HEK293 (cell line): ENCODE results near the gene PKM.

Experiments
- GLI4 ChIP-seq: fragments of 450-650 bp; formaldehyde crosslinking; IDR thresholded peaks from 2 replicates; pipeline ENCODE4 v1.5.1; 2016; ENCODE audit warnings: missing biosample characterization, missing genetic modification characterization
- KLF16 ChIP-seq: fragments of 450-650 bp; formaldehyde crosslinking; IDR thresholded peaks from 2 replicates; pipeline ENCODE4 v1.5.1; 2017; ENCODE audit warnings: missing biosample characterization, missing genetic modification characterization
- REPIN1 ChIP-seq: fragments of 450-650 bp; formaldehyde crosslinking; IDR thresholded peaks from 2 replicates; pipeline ENCODE4 v1.5.1; 2017; ENCODE audit warnings: missing biosample characterization, missing genetic modification characterization, low read depth
- ZBTB21 ChIP-seq: fragments of 450-650 bp; formaldehyde crosslinking; IDR thresholded peaks from 2 replicates; pipeline ENCODE4 v1.5.1; 2017; ENCODE audit warnings: missing biosample characterization, missing genetic modification characterization
- ZNF112 ChIP-seq: fragments of 450-650 bp; formaldehyde crosslinking; IDR thresholded peaks from 2 replicates; pipeline ENCODE4 v1.5.0; 2017; ENCODE audit warnings: missing biosample characterization, missing genetic modification characterization
- ZNF169 ChIP-seq: fragments of 450-650 bp; formaldehyde crosslinking; IDR thresholded peaks from 2 replicates; pipeline ENCODE4 v1.5.1; 2016; ENCODE audit warnings: missing biosample characterization, missing genetic modification characterization
- ZNF23 ChIP-seq: fragments of 450-650 bp; formaldehyde crosslinking; IDR thresholded peaks from 2 replicates; pipeline ENCODE4 v1.5.1; 2016; ENCODE audit warnings: missing biosample characterization, missing genetic modification characterization, borderline replicate concordance
- ZNF354C ChIP-seq: fragments of 450-650 bp; formaldehyde crosslinking; IDR thresholded peaks from 2 replicates; pipeline ENCODE4 v1.5.1; 2016; ENCODE audit warnings: missing biosample characterization, missing genetic modification characterization, low read depth, borderline replicate concordance
- ZNF433 ChIP-seq: fragments of 450-650 bp; formaldehyde crosslinking; IDR thresholded peaks from 2 replicates; pipeline ENCODE4 v1.5.1; 2016; ENCODE audit warnings: missing biosample characterization, missing genetic modification characterization, low read depth
- ZNF585B ChIP-seq: fragments of 450-650 bp; formaldehyde crosslinking; IDR thresholded peaks from 2 replicates; pipeline ENCODE4 v1.5.1; 2016; ENCODE audit warnings: missing biosample characterization, missing genetic modification characterization
- ZNF843 ChIP-seq: fragments of 450-650 bp; formaldehyde crosslinking; IDR thresholded peaks from 2 replicates; pipeline ENCODE4 v1.5.1; 2016; ENCODE audit warnings: missing biosample characterization, missing genetic modification characterization
- TF ChIP-seq, protein P1 (sequence below): fragments of 450-650 bp; formaldehyde crosslinking; IDR thresholded peaks from 2 replicates; pipeline ENCODE4 v1.5.1; 2017; ENCODE audit warnings: missing biosample characterization, missing genetic modification characterization
- TF ChIP-seq, protein P2 (sequence below): fragments of 450-650 bp; formaldehyde crosslinking; IDR thresholded peaks from 2 replicates; pipeline ENCODE4 v1.5.1; 2016; ENCODE audit warnings: missing biosample characterization, missing genetic modification characterization
- TF ChIP-seq, protein P3 (sequence below): fragments of 450-650 bp; formaldehyde crosslinking; IDR thresholded peaks from 2 replicates; pipeline ENCODE4 v1.5.1; 2016; ENCODE audit warnings: missing biosample characterization, missing genetic modification characterization
- TF ChIP-seq, protein P4 (sequence below): fragments of 450-650 bp; formaldehyde crosslinking; IDR thresholded peaks from 2 replicates; pipeline ENCODE4 v1.5.1; 2016; ENCODE audit warnings: missing biosample characterization, missing genetic modification characterization
- TF ChIP-seq, protein P5 (sequence below): fragments of 450-650 bp; formaldehyde crosslinking; IDR thresholded peaks from 2 replicates; pipeline ENCODE4 v1.5.1; 2016; ENCODE audit warnings: missing biosample characterization, missing genetic modification characterization
- TF ChIP-seq, protein P6 (sequence below): fragments of 450-650 bp; formaldehyde crosslinking; IDR thresholded peaks from 2 replicates; pipeline ENCODE4 v1.5.1; 2016; ENCODE audit warnings: missing biosample characterization, missing genetic modification characterization
- TF ChIP-seq, protein P7 (sequence below): fragments of 450-650 bp; formaldehyde crosslinking; IDR thresholded peaks from 2 replicates; pipeline ENCODE4 v1.5.1; 2017; ENCODE audit warnings: missing biosample characterization, missing genetic modification characterization
- TF ChIP-seq, protein P8 (sequence below): fragments of 450-650 bp; formaldehyde crosslinking; IDR thresholded peaks from 2 replicates; pipeline ENCODE4 v1.5.1; 2017; ENCODE audit warnings: missing biosample characterization, mild to moderate bottlenecking, missing genetic modification characterization, moderate library complexity
- TF ChIP-seq, protein P9 (sequence below): fragments of 450-650 bp; formaldehyde crosslinking; IDR thresholded peaks from 2 replicates; pipeline ENCODE4 v1.5.1; 2016; ENCODE audit warnings: missing biosample characterization, missing genetic modification characterization
- TF ChIP-seq, protein P10 (sequence below): fragments of 450-650 bp; formaldehyde crosslinking; IDR thresholded peaks from 2 replicates; pipeline ENCODE4 v1.5.1; 2016; ENCODE audit warnings: missing biosample characterization, missing genetic modification characterization, low read depth

The PKM gene

DNA sequence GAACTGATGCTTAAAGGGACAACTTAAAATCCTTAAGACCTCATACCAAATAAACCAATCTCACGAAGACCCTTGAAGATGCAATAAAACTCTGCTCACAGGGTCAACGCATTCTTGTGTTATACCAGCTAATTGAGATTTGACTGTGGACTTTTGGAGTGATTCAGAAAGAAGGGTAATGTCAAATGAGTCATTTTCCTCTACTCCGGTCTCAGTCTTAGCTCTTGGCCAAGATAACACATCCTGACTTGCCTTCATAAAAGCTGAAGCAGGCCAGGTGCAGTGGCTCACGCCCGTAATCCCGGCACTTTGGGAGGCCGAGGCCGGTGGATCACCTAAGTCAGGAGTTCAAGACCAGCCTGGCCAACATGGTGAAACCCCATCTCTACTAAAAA, 3.8 kb downstream of the PKM start (continued):
- TF ChIP-seq, protein P1, sequence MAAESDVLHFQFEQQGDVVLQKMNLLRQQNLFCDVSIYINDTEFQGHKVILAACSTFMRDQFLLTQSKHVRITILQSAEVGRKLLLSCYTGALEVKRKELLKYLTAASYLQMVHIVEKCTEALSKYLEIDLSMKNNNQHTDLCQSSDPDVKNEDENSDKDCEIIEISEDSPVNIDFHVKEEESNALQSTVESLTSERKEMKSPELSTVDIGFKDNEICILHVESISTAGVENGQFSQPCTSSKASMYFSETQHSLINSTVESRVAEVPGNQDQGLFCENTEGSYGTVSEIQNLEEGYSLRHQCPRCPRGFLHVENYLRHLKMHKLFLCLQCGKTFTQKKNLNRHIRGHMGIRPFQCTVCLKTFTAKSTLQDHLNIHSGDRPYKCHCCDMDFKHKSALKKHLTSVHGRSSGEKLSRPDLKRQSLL (tag by site-specific recombination): no peak
- TF ChIP-seq, protein P2, sequence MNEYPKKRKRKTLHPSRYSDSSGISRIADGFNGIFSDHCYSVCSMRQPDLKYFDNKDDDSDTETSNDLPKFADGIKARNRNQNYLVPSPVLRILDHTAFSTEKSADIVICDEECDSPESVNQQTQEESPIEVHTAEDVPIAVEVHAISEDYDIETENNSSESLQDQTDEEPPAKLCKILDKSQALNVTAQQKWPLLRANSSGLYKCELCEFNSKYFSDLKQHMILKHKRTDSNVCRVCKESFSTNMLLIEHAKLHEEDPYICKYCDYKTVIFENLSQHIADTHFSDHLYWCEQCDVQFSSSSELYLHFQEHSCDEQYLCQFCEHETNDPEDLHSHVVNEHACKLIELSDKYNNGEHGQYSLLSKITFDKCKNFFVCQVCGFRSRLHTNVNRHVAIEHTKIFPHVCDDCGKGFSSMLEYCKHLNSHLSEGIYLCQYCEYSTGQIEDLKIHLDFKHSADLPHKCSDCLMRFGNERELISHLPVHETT (tag by site-specific recombination): no peak
- TF ChIP-seq ZNF843 (tag by site-specific recombination): no peak
- TF ChIP-seq, protein P3, sequence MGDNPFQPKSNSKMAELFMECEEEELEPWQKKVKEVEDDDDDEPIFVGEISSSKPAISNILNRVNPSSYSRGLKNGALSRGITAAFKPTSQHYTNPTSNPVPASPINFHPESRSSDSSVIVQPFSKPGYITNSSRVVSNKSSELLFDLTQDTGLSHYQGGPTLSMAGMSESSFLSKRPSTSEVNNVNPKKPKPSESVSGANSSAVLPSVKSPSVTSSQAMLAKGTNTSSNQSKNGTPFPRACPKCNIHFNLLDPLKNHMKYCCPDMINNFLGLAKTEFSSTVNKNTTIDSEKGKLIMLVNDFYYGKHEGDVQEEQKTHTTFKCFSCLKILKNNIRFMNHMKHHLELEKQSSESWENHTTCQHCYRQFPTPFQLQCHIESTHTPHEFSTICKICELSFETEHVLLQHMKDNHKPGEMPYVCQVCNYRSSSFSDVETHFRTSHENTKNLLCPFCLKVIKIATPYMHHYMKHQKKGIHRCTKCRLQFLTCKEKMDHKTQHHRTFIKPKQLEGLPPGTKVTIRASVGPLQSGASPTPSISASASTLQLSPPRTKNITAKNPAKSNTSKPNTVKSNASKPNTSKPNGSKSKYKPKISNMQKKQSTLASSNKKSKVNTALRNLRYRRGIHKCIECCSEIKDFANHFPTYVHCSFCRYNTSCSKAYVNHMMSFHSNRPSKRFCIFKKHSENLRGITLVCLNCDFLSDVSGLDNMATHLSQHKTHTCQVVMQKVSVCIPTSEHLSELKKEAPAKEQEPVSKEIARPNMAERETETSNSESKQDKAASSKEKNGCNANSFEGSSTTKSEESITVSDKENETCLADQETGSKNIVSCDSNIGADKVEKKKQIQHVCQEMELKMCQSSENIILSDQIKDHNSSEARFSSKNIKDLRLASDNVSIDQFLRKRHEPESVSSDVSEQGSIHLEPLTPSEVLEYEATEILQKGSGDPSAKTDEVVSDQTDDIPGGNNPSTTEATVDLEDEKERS: no peak
- TF ChIP-seq, protein P4, sequence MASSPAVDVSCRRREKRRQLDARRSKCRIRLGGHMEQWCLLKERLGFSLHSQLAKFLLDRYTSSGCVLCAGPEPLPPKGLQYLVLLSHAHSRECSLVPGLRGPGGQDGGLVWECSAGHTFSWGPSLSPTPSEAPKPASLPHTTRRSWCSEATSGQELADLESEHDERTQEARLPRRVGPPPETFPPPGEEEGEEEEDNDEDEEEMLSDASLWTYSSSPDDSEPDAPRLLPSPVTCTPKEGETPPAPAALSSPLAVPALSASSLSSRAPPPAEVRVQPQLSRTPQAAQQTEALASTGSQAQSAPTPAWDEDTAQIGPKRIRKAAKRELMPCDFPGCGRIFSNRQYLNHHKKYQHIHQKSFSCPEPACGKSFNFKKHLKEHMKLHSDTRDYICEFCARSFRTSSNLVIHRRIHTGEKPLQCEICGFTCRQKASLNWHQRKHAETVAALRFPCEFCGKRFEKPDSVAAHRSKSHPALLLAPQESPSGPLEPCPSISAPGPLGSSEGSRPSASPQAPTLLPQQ (tag by site-specific recombination): no peak; the same call in 1 of the 2 replicates
- TF ChIP-seq, protein P5, sequence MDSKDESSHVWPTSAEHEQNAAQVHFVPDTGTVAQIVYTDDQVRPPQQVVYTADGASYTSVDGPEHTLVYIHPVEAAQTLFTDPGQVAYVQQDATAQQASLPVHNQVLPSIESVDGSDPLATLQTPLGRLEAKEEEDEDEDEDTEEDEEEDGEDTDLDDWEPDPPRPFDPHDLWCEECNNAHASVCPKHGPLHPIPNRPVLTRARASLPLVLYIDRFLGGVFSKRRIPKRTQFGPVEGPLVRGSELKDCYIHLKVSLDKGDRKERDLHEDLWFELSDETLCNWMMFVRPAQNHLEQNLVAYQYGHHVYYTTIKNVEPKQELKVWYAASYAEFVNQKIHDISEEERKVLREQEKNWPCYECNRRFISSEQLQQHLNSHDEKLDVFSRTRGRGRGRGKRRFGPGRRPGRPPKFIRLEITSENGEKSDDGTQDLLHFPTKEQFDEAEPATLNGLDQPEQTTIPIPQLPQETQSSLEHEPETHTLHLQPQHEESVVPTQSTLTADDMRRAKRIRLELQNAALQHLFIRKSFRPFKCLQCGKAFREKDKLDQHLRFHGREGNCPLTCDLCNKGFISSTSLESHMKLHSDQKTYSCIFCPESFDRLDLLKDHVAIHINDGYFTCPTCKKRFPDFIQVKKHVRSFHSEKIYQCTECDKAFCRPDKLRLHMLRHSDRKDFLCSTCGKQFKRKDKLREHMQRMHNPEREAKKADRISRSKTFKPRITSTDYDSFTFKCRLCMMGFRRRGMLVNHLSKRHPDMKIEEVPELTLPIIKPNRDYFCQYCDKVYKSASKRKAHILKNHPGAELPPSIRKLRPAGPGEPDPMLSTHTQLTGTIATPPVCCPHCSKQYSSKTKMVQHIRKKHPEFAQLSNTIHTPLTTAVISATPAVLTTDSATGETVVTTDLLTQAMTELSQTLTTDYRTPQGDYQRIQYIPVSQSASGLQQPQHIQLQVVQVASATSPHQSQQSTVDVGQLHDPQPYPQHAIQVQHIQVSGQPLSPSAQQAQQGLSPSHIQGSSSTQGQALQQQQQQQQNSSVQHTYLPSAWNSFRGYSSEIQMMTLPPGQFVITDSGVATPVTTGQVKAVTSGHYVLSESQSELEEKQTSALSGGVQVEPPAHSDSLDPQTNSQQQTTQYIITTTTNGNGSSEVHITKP (tag by site-specific recombination): no peak
- TF ChIP-seq, protein P6, sequence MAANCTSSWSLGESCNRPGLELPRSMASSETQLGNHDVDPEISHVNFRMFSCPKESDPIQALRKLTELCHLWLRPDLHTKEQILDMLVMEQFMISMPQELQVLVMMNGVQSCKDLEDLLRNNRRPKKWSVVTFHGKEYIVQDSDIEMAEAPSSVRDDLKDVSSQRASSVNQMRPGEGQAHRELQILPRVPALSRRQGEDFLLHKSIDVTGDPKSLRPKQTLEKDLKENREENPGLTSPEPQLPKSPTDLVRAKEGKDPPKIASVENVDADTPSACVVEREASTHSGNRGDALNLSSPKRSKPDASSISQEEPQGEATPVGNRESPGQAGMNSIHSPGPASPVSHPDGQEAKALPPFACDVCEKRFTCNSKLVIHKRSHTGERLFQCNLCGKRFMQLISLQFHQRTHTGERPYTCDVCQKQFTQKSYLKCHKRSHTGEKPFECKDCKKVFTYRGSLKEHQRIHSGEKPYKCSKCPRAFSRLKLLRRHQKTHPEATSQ (tag by site-specific recombination): no peak
- TF ChIP-seq REPIN1 (tag by site-specific recombination): no peak
- no peak for TF ChIP-seq ZNF23
- TF ChIP-seq, protein P7, sequence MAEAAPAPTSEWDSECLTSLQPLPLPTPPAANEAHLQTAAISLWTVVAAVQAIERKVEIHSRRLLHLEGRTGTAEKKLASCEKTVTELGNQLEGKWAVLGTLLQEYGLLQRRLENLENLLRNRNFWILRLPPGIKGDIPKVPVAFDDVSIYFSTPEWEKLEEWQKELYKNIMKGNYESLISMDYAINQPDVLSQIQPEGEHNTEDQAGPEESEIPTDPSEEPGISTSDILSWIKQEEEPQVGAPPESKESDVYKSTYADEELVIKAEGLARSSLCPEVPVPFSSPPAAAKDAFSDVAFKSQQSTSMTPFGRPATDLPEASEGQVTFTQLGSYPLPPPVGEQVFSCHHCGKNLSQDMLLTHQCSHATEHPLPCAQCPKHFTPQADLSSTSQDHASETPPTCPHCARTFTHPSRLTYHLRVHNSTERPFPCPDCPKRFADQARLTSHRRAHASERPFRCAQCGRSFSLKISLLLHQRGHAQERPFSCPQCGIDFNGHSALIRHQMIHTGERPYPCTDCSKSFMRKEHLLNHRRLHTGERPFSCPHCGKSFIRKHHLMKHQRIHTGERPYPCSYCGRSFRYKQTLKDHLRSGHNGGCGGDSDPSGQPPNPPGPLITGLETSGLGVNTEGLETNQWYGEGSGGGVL (tag by site-specific recombination): no peak
- TF ChIP-seq ZNF112: no peak
- TF ChIP-seq, protein P8, sequence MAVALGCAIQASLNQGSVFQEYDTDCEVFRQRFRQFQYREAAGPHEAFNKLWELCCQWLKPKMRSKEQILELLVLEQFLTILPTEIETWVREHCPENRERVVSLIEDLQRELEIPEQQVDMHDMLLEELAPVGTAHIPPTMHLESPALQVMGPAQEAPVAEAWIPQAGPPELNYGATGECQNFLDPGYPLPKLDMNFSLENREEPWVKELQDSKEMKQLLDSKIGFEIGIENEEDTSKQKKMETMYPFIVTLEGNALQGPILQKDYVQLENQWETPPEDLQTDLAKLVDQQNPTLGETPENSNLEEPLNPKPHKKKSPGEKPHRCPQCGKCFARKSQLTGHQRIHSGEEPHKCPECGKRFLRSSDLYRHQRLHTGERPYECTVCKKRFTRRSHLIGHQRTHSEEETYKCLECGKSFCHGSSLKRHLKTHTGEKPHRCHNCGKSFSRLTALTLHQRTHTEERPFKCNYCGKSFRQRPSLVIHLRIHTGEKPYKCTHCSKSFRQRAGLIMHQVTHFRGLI (tag by site-specific recombination): no peak
- no peak for TF ChIP-seq ZNF585B
- TF ChIP-seq, protein P9, sequence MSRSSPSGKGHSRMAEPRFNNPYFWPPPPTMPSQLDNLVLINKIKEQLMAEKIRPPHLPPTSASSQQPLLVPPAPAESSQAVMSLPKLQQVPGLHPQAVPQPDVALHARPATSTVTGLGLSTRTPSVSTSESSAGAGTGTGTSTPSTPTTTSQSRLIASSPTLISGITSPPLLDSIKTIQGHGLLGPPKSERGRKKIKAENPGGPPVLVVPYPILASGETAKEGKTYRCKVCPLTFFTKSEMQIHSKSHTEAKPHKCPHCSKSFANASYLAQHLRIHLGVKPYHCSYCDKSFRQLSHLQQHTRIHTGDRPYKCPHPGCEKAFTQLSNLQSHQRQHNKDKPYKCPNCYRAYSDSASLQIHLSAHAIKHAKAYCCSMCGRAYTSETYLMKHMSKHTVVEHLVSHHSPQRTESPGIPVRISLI: no peak
- TF ChIP-seq, protein P10, sequence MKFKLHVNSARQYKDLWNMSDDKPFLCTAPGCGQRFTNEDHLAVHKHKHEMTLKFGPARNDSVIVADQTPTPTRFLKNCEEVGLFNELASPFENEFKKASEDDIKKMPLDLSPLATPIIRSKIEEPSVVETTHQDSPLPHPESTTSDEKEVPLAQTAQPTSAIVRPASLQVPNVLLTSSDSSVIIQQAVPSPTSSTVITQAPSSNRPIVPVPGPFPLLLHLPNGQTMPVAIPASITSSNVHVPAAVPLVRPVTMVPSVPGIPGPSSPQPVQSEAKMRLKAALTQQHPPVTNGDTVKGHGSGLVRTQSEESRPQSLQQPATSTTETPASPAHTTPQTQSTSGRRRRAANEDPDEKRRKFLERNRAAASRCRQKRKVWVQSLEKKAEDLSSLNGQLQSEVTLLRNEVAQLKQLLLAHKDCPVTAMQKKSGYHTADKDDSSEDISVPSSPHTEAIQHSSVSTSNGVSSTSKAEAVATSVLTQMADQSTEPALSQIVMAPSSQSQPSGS (tag by site-specific recombination): no peak
- TF ChIP-seq ZNF354C (tag by site-specific recombination): no peak
- TF ChIP-seq ZNF433 (tag by site-specific recombination): no peak
- TF ChIP-seq GLI4 (tag by site-specific recombination): no peak
- TF ChIP-seq ZBTB21 (tag by site-specific recombination): no peak
- TF ChIP-seq KLF16: no peak
- TF ChIP-seq ZNF169 (tag by site-specific recombination): no peak
